Activated T-cell treated with anti-CD3 and anti-CD28 coated beads, Interleukin-2, amount 50 U/mL, for 48 hours (primary cell): Measurements from ENCODE around the gene LRRC25.
"Not testable (repeated sequence)": the region's sequence is repeated elsewhere in the genome, so short reads cannot be mapped to it uniquely, and the experiment has no call there.

Source experiments
- DNase-seq, 2 experiments: peaks; one replicate each; pipeline ENCODE4 v3.0.0-alpha.2; 2020

The LRRC25 gene

DNA sequence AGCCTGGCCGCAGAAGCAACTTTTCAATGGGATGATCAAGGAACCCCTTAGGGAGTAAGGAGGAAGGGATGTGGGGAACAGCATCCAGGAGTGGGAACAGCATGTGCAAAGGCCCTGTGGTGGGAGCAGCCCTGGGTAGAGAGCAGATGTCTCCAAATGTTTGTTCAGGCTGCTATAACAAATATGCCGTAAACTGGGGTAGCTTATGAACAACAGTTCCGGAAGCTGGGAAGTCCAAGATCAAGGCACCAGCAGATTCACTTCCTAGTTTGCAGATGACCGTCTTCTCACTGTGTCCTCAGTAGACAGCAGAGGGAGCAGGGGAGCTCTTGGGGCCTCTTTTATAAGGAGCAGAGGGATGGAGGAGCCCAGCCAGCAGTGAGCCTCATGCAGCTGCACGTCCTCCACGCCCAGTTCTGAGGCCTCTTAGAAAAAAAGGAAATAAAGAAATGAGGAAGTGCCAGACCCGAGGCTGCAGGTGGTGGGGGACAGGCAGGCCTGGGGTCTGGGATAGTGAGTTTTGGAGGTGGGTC lies 4.2 kb upstream of the LRRC25 start:
- DNase-seq: no peak

DNA sequence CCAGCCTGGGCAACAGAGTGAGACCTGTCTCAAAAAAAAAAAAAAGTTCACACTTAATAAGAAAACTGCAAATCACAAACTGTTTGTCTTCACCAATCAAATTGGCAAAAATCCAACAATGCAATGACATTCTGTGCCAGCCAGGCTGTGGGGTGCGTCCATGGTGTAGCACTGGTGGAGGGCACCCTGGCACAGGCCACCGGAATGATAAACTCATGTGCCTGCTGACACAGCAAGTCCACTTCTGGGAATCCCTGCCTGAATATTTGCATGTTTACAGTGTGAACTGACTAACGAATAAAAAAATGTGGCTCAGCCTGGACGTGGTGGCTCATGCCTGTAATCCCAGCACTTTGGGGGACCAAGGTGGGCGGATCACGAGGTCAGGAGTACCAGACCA lies 1.6 kb upstream of the LRRC25 start:
- DNase-seq: no peak

DNA sequence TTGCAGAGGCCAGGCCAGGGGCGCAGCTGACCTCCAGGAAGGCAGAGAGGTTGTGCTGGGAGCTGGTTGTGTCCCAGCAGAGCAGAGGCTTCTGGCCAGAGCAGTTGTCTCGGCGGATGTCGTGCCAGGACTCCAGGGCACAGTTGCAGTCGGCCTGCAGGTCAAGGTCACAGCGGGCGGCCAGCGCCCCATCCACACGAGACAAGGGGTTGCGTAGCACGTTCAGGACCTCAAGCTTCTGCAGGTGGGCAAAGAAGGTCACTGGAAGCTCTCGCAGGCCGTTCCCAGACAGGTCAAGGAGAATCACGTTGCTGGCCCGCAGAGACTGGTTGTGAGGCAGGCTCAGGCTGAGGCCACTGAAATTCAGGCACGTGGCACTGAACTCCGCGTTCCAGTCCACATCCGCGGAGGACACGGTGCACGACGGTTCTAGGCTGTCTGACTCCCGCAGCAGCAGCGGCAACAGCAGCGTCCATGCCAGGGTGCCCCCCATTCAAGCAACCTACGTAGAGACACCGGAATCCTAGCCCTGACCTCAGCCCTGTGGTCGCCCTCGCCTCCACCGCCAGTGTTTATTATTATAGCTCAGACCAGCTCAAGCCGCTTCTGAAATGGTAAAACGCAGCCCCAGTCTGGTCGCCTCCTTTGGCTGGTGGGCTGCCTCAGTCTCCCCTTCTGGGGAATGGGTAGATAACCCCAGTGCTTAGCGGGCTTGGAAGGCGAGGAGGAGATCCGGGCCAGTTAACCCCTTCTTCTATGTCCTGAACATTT lies 766 bp downstream of the LRRC25 start:
- DNase-seq: no peak

DNA sequence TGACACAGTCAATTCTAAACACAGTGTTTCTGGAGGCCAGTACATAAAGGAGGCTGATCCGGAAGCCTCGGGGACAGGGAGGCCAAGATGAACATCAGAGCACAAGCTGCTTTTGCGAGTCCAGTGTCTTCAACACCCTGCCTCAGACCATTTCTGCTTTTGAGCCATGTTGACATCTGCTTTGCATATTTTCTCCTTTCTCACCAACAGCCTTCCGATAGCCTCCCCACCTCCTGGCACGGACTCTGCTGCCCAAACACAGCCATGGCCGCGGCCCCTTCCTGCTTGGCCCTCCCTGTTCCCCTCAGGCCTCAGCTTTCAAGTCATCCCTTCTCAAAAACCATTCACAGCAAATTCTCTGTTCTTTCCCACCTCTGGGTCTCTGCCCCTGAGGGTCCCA lies 3.6 kb downstream of the LRRC25 start:
- DNase-seq: no peak

DNA sequence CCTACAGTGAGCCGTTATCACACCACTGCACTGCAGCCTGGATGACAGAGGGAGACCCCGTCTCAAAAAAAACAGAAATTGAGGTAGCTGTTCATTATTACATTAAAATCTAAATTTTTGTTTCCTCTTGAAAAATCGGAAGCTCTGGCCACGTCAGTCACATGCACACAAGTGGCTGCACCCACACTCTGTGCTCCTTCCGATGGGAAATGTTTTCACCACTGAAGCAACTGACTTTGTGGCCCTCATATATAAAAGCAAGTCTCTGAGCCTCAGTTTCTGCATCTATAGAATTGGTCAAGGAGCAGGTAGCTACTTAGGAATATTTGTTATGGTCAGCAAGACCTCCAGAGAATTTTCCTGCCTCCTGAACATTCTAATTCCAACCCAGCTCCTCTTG lies 4.5 kb downstream of the LRRC25 start:
- DNase-seq: no peak

DNA sequence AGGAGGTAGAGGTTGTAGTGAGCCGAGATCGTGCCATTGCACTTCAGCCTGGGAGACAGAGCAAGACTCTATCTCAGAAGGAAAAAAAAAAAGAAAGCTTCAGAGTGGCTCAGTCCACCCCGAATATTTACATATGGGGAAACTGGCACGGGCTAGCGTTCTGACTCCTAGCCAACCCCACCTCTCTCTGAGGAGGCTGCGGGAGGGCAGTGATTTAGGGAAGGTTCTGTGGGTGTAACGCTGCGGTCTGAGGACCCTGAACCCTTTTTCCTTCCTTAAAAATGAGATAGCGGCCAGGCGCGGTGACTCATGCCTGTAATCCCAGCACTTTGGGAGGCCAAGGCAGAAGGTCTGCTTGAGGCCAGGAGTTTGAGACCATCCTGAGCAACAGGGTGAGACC lies 5.0 kb downstream of the LRRC25 start:
- DNase-seq: no peak

DNA sequence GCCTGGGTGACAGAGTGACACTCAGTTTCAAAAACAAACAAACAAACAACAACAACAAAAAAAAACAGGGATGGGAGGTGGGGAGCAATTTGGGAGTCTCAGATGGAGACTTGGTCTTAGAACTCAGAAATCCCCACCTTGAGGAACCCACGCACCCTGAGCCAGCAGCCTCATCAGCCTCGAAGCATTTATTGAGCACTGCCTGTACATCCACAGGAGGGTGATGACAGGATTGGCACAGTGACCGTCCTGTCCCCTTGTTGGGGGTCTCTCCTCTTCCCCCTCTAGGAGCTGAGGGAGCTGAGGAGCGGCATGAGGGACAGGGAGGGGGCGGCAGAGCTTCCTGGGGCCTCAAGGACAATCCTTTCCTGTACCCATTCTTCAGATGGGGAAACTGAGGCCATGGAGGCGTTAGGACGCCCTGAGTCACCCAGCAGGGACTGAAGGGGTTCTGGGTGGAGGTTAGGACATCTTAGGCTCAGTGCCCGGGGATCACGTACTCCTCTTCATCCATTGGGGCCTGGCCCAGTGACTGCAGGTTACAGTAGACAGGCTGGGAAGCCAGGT lies 5.8 kb downstream of the LRRC25 start:
- DNase-seq: no peak

DNA sequence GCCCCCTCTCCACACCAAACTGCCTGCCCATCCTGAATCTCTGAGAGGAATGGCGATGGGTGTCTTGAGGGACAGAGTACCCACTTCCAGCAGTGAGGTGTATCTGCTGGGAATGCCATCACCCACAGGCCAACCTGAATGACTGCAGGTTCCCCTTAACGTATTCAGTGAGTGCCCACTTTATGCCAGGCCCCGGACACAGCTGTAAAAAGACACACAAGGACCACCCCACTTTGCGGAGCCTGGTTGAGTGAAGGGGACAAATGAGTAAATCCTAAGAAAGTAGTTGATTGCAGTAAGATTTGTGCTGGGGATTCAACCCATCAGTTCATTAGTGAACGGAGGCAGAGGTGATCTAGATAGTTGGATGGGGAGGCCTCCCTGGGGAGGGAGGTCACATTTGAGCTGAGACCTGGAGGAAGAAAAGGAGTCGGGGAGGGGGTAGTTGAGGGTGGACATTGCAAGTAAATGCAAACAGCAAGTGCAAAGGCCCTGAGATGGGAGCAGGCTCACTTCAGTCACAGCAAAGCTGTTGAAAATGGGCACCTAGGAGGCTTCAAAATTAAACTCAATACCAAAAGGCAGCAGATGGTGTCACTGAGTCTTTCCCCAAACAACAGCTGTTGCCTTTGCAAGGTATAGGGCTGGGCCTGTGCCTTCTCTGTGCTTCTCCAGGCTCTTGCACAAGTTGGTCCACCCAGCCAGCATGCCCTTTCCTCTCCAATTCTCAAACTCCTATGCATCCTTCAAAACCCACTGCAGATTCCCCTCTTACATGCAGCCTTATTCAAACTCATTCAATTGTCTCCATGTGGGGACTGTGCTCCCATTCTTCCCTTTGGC lies 7.1 kb downstream of the LRRC25 start:
- no peak for DNase-seq

DNA sequence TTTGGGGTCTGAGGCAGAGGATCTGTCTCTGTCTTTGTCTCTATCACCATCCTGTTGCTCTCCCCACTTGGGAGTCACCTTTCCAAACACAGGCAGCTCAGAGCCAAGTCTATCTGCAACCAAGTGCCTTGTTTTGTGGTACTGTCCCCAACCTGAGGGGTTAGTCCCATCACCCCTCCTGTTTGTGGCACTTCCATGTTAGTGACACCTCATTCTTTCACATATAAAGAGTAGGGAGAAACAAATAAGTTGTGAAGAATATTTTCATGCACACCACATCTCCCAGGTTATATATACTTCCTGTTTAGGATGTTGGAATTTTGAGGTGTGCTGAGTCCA lies 7.7 kb downstream of the LRRC25 start:
- DNase-seq: no peak

DNA sequence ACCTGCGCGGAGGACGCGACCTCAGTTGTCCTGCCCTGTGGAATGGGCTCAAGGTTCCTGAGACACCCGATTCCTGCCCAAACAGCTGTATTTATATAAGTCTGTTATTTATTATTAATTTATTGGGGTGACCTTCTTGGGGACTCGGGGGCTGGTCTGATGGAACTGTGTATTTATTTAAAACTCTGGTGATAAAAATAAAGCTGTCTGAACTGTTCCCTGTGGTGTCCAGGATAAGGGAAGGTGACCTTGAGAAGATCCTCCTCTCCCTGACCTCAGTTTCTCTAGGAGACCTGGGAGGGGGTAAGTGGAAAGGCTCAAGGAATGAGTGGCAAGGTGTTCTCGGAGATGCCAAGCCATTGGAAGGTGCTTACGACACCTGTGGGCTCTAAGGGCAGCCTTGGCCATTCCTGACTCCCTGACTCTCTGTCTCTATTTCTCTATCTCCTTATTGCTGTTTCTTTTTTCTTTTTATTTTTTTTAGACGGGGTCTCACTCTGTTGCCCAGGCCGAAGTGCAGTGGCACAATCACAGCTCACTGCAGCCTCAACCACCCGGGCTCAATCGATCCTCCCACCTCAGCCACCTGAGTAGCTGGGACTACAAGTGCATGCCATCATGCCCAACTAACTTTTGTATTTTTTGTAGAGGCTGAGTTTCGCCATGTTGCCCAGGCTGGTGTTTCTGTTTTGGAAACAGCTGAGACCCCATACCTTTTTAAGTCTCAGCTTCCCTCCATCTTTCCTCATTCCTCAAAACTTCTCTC lies 8.3 kb downstream of the LRRC25 start:
- DNase-seq: no peak

DNA sequence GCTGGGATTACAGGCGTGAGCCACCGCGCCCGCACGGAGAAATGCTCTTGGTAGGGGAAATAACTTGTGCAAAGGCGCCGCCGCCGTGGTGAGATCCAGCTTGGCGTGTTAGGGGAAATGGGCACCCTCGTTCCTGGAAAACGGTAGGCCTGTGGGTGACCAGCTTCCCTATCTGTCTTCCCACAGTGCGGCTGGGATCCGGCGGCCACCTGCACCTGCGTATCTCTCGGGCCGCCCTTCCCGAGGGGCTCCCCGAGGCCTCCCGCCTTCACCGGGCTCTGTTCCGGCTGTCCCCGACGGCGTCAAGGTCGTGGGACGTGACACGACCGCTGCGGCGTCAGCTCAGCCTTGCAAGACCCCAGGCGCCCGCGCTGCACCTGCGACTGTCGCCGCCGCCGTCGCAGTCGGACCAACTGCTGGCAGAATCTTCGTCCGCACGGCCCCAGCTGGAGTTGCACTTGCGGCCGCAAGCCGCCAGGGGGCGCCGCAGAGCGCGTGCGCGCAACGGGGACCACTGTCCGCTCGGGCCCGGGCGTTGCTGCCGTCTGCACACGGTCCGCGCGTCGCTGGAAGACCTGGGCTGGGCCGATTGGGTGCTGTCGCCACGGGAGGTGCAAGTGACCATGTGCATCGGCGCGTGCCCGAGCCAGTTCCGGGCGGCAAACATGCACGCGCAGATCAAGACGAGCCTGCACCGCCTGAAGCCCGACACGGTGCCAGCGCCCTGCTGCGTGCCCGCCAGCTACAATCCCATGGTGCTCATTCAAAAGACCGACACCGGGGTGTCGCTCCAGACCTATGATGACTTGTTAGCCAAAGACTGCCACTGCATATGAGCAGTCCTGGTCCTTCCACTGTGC lies 9.1 kb downstream of the LRRC25 start:
- peak; percentile 92 to 93 for DNase-seq

DNA sequence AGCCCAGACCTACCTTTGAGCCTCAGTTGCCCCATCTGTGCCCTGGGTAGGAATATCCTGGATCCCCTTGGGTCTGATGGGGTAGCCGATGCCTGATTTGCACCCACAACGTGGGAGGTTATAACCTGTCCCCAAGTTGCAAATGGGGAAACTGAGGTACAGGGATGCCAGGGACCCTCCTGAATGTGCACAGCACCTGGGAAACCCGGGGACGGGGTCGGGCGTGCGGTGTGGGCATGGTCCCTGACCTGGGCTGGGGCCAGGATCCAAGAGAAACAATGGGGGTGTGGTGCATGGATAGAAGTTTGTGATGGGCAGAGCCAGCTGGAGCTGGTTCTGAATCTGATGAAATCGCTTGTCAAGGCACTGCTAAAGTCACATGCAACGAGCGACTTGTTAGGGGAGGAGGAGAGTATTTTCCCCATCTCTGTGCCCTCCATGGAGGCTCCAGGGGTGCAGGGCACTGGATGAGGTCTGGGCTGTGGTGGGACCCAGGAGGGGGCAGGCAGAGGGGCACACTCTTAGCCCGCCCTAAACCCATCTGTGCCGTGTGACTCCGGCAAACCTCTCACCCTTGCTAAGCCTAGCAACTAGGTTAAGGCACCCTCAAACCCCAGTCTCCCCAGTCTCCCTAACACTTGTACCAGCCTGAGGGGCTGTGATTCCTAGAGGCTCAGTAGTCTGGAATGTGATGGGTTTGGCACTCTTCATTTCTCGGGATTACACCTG lies 10.7 kb downstream of the LRRC25 start:
- DNase-seq: no peak

DNA sequence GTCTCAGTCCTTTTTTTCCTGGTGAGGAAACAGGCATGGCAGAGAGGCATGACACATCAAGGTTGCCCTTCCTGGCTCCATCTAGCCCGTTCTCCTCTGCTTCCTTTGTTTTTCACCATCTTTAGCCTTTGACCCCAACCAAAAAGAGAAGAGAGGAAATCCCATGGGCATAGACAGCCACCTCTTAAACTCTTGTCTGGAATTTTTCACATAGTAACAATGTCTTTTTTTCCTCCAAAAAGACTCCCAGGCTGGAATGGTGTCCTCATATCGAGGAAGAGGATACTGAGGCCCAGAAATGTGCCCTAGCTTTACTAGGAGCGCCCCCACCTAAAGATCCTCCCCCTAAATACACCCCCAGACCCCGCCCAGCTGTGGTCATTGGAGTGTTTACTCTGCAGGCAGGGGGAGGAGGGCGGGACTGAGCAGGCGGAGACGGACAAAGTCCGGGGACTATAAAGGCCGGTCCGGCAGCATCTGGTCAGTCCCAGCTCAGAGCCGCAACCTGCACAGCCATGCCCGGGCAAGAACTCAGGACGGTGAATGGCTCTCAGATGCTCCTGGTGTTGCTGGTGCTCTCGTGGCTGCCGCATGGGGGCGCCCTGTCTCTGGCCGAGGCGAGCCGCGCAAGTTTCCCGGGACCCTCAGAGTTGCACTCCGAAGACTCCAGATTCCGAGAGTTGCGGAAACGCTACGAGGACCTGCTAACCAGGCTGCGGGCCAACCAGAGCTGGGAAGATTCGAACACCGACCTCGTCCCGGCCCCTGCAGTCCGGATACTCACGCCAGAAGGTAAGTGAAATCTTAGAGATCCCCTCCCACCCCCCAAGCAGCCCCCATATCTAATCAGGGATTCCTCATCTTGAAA lies 11.5 kb downstream of the LRRC25 start, which contains the start of gene GDF15:
GDF15 (plus strand) TSS at position 484 of the 868 bp plus-strand sequence; CDS start at position 516, 32 bp downstream.
- DNase-seq: peak; percentile 52 to 64

DNA sequence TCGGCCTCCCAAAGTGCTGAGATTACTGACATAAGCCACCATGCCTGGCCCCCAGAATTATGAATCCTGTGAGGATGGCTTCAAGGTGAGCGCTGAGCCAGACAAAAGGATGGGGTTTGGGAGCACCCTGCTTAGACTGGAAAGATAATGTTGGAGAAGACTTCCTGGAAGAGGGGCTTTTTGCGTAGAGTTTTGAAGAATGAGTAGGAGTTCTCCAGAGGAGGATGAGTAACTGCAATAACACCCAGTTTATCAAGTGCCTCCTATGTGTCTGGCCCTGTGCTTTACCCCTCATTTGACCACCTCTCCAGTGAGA lies 12.1 kb downstream of the LRRC25 start:
- DNase-seq: no peak

DNA sequence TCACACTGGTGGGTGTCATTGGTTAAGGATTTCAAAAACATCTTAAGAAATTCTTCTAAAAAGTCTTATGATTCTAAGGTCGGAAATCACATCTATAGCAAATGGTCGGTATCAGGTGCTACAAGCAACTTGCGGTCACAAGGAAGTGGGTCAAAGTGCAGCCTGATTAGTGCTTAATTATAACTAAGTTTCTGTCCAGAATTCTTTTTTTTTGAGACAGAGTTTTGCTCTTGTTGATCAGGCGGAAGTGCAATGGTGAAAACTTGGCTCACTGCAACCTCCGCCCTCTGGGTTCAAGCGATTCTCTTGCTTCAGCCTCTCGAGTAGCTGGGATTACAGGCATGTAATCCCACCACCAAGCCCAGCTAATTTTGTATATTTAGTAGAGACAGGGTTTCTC lies 12.6 kb downstream of the LRRC25 start:
- DNase-seq: no peak

DNA sequence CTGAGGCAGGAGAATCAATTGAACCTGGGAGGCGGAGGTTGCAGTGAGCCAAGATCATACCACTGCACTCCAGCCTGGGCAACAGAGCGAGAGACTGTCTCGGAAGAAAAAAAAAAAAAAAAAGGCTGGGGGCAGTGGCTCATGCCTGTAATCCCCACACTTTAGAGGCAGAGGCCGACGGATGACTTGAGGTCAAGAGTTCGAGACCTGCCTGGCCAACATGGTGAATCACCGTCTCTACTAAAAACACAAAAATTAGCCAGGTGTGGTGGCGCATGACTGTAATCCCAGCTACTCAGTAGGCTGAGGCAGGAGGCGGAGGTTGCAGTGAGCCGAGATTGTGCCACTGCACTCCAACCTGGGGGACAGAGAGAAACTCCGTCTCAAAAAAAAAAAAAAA lies 13.8 kb downstream of the LRRC25 start:
- not testable (repeated sequence) for DNase-seq

DNA sequence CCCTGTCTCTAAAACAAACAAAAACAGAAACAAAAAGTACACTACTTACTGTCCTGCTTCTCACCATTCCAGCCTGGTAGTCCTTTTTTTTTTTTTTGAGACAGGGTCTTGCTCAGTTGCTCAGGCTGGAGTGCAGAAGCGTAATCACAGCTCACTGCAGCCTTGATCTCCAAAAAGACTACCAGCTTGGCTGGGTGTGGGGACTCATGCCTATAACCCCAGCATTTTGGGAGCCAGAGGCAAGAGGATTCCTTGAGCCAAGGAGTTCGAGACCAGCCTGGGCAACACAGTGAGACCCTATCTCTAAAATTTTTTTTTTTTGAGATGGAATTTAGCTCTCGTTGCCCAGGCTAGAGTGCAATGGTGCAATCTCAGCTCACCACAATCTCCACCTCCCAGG lies 16.6 kb downstream of the LRRC25 start:
- DNase-seq: no peak

DNA sequence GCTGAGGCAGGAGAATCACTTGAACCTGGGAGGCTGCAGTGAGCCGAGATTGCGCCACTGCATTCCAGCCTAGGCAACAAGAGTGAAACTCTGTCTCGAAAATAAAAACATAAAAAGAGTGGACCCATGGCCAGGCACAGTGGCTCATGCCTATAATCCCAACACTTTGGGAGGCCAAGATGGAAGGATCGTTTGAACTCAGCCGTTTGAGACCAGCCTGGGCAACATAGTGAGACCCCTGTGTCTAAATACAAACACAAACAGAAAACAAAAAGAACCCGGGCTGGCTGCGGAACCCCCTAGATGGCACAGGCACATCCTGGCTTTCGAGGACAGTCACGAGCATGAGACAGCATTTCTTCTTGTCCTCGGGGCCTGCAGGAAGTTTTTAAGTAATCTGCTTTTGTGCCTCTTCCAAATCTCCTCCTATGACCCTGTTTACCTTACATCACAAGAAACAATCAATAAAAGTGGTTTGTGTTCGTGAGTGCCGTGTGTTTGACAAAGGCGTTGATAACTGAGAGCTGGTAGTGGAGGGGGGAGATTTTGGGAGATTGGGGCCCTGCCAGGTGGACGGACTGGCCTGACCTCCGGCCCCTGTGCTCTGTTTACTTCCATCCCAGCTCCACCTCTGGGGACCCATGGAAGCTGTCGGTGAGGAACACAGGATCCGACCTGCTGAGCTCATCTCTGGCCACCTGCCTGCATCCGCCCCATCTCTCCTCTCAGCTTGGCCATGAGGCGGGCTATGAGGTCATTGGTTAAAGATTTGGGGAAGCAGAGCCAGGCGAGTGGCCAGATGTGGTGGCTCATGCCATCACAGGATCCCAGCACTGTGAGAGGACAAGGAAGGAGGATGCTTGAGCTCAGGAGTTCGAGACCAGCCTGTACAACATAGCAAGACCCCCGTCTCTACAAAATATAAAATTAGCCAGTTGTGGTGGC lies 17.3 kb downstream of the LRRC25 start:
- no peak for DNase-seq

DNA sequence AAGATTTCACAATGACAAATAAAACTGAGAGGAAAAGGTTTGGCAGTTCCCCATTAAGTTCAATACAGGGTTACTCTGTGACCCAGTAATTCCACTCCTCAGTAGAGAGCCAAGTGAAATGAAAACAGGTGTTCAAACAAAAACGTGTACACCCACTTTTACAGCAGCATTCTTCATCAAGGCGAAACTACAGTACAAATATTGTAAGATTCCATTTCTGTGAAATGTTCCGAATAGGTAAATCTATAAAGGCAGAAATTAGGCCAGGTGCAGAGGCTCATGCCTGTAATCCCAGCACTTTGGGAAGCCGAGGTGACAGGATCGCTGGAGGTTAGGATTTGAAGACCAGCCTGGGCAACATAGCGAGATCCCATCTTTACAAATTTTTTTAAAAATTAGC lies 20.4 kb downstream of the LRRC25 start:
- DNase-seq: no peak
